Measurements from ENCODE around the gene C19orf18.

The C19orf18 gene

DNA sequence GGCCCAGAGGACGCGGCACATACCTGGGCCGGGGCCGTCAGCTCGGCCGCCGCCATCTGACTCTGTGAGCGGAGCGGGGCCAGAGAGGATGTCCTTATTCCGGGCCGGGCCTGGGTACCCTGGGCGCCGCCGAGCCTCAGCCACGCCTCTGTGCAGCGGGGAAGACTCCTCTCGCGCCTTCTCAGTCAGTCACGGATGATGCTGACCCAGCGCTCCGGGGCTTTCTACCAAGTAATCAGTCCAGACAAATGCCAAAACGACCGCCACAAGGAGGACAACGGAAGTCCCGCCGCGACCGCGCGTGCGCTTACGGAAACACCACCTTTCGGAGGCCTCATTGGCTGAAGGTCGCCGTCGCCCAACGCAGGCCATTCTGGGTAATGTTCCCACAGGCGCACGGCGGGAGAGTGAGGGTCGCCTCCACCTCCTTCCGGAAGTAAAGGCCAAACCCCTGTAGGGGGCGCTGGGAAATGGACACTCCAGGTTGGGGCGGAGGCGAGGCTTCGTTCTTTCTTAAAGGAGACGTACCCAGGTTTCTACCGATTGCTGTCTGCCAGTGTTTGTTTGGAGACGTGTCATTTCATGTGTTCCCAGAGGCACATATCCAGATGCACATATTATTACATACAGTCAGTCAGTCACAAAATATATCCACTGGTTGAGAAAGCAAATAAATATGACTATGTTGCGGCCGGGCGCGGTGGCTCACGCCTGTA, 26.8 kb downstream of the C19orf18 start, which contains the start of gene ZNF256:
TSS of gene ZNF256 (minus strand) at position 288 of the 716 bp plus-strand sequence. CDS start at position 56, 232 bp downstream.
- FAIRE-seq: peak; percentile 96

GRCh38 chr19:57947088-57947418, 27.3 kb downstream of the C19orf18 start:
- no peak for FAIRE-seq

- FAIRE-seq: no peak
Observed at GRCh38 chr19:57946316-57946715, 28.0 kb downstream of the C19orf18 start.

DNA sequence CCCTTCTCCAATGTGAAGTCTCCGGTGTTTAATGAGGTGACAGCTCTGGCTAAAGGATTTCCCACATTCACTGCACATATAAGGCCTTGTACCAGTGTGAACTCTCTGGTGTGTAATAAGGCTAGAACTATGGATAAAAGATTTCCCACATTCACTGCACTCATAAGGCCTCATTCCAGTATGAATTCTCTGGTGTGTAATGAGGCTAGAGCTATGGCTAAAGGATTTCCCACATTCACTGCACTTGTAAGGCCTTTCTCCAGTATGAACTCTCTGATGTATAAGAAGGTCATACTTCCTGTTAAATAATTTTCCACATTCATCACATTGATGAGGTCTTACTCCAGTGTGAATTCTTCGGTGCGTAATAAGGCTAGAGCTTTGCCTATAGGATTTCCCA, 32.7 kb downstream of the C19orf18 start:
- no peak for FAIRE-seq

DNA sequence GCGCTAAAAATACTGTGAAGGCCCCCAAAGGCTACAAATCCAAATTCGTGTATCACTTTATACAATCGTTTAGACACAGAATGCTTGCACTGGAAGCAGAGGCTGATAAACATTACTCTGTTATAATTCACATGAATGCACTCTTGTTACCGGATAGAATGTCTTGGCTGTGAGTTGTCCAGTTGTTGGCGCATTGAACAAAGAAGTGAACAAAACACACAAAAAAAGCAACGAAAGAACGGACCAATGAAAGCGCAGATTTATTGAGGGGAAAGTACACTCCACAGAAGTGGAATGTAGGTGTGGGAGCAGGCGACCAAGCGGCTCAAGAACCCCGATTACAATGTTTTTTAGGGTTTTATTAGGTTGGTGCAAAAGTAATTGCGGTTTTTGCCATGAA, 38.6 kb downstream of the C19orf18 start:
- FAIRE-seq: no peak

- FAIRE-seq: no peak
Observed at GRCh38 chr19:57934820-57935665, 39.3 kb downstream of the C19orf18 start, which contains the start of gene ZNF418. ZNF418 (minus strand) TSS chr19:57935402; CDS start chr19:57933822, 1,580 bp downstream.

GRCh38 chr19:57927587-57927986, 46.7 kb downstream of the C19orf18 start:
- no peak for FAIRE-seq

DNA sequence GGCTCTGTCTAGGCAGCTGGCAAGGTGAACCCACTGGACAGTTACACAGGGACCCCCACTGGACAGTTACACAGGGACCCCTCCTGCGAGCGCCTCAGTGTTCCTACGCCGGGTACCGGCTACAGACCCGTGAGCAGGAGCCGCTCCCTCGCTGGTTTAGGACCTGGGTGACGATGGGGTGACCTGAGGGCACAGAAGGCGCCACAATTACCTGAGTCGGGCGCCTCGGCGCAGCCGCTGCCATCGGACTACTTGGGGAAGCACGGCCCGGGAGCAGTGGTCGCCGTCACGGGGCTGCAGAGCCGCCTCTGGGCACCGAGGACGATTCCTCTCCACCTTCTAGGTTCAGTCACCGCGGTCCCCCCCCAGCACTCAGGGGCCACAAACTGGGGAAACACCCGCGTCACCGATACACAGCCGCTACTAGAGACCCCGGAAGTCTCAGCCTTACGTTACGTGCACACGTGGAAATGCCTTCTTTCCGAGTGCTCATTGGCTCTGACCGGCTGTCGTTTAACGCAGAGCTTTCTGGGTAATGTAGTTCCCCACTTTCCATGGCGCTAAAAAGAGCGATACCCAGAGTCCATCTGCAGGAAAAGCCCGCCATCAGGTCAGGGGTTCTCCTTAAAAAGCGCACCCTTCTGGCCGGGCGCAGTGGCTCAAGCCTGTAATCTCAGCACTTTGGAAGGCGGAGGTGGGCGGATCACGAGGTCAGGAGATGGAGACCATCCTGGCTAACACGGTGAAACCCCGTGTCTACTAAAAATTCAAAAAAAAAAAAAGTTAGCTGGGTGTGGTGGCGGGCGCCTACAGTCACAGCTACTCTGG, 58.0 kb downstream of the C19orf18 start, which contains the start of gene ZNF417:
TSS of gene ZNF417 (minus strand) at position 425 of the 828 bp plus-strand sequence. CDS start at position 244, 181 bp downstream.
- FAIRE-seq: peak; percentile 96

DNA sequence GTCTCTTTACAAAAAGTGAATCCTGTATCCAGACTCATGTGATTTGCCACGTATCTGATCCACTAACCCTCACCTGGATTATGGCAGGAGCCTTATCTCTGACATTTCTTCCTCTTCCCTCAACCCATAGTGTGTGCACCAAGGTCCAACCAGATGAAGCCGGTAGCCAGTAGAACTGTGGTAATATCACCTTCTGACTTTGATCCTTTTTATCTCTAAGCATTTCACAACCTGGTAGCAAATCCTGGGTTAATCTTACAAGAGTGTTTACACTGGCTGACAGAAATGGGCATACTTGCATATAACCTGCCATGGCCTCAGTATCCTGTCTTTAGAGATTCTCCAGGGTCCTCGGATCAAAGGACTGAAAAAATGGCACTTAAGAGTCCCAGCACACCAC, 59.8 kb downstream of the C19orf18 start:
- FAIRE-seq: no peak

Measured in endometrium (tissue), 2 donors.